GM18870 (cell line): Measurements from ENCODE around the gene CIDEC.
"Not testable (repeated sequence)": the region's sequence is repeated elsewhere in the genome, so short reads cannot be mapped to it uniquely, and the experiment has no call there.

Experiments
- ATAC-seq: cut with Tn5 transposase; IDR thresholded peaks from one replicate; pipeline ENCODE4 v1.9.1; 2021; ENCODE audit warnings: moderate library complexity; ENCODE audit not compliant: unreplicated experiment

Gene CIDEC

DNA sequence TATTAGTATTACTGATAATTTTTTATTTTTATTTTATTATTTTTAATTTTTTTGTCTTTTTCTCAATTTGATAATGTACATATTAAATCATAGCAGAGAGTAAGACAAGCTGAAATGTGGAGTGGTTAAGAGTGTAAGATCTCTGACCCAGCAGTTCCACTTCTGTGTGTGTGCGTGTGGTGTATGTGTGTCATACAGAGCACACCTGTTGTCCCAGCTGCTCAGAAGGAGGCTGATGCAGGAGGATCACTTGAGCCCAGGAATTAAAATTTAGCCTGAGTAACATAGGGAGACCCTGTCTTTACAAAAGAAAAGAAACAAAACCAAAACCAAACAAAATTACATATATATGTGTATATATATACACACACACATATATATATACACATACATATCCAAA, 1.4 kb upstream of the CIDEC start:
- no peak for ATAC-seq

DNA sequence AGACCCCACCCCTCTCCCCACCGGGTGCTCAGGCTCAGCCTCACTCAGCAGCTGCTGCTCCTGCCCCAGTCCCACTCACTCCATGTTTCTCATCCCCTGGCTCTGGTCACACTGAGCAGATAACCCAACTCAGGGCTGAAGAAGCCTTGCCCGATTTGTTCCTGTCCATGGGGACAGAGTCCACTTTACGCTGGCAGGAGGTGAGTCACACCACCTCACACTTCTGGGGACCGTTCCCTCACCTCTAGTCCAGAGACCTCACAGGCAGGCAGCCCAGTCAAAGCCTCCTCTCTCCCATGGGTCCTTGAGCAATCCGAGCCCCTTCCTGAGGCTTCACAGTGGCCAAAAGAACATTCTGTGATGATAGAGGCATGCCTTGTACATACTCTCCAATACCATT, 1.4 kb downstream of the CIDEC start:
- no peak for ATAC-seq

DNA sequence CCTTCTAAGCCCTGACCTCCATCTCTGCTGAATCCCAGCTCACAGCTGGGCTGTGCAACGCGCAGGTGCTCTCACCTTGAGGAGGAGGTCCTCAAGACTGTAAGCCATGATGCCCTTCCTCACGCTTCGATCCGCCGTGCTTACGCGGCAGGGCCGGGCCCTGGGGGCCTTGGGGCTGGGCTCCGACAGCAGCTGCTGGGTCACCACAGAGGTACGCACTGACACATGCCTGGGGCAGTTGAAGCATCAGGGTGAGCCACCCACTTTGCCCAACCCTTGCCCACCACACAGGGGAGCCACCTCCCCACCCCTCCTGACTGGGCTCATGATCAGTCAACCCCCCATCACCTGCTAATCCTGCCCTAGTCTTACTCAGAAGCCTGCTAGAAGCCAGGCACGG, 3.1 kb downstream of the CIDEC start:
- ATAC-seq, result no peak

DNA sequence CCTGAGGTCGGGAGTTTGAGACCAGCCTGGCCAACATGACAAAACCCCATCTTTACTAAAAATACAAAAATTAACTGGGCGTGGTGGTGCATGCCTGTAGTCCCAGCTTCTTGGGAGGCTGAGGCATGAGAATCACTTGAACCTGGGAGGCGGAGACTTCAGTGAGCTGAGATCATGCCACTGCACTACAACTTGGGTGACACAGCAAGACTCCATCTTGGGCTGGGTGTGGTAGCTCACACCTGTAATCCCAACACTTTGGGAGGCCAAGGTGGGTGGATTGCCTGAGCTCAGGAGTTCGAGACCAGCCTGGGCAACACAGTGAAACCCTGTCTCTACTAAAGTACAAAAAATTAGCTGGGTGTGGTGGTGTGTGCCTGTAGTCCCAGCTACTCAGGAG, 3.8 kb downstream of the CIDEC start:
- ATAC-seq, result not testable (repeated sequence)

DNA sequence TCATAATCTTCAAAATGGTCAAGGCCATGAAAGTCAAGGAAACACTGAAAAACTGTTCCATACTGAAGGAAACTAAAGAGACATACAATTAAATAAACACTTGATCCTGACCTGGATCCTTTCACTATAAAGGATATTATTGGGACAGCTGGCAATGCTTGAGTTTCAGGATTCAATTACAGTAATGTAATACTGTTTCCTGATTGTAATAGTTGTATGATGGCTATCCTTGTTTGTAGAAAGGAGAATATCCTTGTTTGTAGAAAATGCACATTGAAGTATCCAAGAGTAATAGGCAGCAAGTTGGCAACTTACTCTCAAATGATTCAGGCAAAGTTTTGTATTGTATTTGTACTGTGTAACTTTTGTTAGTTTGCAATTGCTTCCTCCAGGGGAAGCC, 4.6 kb downstream of the CIDEC start:
- ATAC-seq, result no peak

DNA sequence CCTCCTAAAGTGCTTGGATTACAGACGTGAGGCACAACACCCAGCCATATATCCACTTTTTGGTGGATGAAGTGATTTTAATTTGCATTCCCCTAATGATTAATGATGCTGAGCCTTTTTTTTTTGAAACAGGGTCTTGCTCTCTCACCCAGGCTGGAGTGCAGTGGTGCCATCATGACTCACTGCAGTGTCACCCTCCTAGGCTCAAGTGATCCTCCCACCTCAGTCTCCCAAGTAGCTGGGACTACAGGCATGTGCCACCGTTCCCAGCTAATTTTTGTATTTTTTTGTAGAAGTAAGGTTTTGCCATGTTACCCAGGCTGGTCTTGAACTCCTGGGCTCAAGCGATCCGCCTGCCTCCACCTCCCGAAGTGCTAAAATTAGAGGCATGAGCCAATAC, 8.0 kb downstream of the CIDEC start:
- not testable (repeated sequence) for ATAC-seq

DNA sequence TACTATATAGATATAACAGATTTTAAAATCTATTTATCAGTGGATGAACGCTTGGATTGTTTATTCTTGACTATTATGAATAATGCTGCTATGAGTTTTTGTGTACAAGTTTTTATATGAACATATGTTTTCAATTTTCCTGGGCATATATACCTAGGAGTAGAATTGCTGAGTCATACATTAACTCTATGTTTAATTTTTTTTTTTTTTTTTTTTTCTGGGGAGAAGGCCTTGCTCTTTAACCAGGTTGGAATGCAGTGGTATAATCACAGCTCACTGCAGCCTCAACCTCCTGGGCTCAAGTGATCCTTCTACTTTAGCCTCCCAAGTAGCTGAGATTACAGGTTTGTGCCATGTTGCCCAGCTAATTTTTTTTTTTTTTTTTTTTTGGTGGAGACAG, 9.1 kb downstream of the CIDEC start:
- ATAC-seq, result no peak

DNA sequence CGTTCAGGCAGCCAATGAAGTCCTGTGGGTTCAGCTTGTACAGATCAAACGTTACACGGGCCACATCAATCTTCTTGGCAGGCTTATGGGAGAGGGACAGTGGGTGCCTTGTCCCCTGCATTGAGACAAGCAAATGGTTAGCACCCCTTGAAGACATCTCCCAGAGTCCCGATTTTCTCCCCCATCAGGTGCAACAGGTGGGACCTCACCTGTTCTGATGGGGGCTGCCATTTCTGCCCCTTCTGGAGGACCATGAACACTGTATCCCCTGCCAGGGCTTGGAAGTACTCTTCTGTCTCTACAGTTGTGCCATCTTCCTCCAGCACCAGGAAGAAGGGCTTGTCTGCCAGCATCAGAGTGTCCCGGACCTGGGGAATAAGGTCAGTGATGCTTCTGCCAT, 10.1 kb downstream of the CIDEC start:
- no peak for ATAC-seq

DNA sequence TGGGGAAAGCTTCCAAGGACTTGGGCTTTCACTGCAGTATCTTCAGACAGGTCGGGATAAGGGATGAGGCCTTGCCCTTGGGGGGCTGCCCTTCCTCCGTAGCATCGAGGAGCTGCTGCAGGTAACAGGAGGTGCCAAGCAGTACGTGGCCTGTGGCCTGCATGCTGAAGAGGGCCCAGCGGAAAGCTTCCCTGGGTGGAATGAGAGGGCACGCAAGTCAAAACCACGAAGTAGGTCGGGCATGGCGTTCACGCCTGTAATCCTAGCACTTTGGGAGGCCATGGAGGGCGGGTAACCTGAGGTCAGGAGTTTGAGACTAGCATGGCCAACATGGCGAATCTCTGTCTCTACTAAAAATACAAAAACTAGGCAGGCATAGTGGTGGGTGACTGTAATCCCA, 12.9 kb downstream of the CIDEC start:
- no peak for ATAC-seq

DNA sequence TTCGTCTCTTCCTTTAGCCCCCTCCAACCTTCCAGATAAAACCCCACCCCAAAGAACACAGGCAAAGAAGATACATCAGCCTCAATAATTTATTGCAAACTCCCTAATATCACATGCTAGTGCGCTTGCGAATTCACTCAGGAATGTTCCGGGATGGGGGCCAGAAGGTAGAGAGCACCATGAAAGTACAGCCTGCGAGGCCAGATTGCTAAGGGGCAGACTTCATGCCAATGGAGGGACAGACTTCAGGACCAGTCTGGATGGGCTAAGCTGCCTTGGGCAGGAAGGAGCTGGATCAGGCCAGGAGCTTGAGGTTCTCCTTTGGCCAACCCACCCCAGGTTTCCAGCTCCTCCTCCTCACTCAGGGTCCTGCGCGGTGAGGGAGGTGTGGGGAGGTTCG, 13.4 kb downstream of the CIDEC start:
- no peak for ATAC-seq

DNA sequence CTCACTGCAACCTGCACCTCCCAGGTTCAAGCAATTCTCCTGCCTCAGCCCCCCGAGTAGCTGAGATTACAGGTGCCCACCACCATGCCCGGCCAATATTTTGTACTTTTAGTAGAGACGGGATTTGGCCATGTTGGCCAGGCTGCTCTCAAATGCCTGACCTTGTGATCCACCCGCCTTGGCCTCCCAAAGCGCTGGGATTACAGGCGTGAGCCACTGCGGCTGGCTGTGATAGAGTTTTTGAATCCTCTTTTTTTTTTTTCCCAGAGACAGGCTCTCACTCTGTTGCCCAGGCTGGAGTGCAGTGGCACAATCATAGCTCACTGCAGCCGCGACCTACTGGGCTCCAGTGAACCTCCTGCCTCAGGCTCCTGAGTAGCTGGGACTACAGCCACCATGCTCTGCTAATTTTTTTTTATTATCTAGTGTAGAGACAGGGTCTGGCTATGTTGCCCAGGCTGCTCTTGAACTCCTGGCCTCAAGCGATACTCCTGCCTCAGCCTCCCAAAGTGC, 14.9 kb downstream of the CIDEC start:
- not testable (repeated sequence) for ATAC-seq

DNA sequence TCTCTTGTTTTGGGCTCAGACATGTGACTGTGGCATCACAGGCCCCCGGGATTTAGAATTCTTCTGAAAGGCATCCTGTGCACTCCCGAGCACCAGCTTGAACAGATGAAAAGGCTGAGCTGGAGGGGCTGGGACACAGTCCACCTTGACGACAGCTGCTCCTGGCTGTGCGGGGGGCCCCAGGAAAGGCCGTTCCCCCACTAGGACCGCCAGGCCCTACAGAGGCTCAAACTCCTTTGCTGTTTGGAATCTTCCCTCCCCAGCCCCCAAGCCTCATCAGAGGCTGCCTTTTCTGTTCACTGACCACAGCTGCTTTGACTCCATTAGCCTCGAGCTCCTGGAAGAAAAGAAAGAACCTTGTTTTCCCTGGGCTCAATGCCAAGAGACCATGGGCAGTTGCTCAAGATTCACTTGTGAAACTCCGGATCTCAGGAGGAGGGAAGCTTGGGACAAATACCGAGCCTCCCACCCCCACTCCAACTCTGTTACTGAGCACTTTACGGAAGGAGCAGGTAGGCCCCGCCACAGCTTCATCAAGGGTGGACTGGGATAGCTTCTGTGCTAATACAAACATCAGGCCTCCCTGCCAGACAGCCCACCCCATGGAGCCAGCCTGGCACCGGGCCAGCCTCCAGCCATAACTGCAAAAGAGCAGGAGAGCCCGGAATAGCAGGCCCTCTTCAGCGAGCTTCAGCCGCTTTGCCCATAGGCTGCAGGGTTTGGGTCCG, 15.7 kb downstream of the CIDEC start:
- no peak for ATAC-seq

DNA sequence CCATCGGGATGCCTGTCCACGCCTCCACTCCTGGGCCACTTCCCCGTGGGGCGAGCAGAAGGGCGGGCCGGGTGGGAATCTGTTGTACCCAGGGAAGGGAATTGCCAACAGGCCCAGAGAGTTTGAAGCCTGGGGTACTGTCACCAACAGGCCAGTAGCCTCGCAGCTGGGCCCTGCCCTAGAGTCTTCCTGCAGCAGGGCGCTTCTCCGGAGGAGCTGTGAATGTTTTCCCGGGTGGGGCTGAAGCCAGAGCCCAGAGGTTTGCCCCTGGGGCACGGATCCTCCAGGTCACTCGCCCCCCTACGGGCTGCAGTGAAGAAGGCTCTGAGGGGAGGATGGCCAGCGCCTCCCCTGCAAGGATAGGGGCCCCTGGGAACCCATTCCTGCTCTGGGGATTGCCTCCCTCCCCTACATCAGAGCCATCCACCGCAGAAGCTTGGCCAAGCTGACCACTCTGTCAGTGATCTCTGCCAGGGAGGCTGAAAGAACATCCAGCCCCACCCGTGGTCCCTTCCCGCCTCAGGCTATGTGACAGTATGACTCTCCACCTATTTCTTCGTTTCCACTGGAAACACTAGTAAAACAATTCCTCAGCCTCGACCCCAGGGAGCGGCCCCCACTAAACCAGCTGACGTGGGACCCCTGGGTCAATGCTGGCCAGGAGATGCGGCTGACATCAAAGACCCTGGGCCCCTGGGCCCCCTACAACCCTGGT, 16.8 kb downstream of the CIDEC start:
- no peak for ATAC-seq

DNA sequence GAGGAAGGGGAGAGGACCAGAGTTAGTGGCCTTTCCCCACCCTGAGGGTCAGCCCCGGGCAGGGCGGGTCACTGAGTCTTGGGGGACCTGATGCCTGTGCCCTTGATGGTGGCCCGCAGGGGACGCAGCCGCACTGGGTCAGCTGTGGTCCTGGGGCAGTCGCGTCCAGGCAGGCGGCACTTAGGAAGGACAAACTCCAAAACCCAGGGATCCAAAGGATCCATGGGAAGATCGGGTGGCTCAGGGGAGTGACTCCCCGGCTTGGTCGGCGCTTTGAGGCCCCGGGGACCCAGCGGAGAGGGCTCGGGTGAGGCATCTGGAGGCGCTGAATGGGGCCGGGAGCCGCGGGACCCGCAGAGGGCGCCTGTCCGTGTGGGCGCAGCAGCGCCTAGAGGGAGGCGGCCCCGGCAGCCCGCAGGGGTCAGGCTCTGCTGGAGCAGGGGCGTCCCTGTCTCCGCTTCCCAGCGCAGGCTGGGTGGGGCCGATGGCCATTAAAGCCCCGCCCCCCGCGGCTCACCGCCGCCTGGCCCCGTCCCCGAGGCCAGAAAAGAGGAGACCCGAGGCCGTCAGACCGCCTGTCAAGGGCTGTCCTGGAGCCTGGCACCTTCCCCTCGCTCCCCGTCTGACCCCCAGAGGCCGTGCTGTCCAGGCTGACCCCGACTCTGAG, 17.5 kb downstream of the CIDEC start:
- ATAC-seq, result no peak

DNA sequence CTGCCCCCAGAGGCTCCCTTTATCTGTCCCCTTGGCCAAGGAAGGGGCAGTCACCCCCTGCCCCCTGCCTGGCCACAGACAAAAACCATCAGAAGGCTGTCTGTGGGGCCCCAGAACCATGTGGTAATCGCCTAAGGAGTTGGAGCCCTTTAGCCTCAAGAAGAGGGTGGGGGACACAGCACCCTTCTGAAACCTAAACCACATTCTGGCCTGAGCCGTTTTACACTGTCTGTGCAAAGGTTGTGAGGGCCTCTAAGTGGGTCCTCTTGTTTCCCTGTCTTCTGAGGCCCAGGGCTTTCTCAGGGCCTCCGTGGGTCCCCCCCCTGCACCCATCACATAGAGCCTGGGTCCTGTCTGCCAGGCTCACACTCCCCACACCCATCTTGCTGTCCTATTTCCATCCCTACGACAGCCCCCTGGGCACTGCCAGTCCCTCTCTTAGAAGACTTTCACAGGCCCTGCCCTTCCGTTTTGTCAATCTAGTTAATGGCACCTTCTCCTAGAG, 18.4 kb downstream of the CIDEC start:
- ATAC-seq, result no peak

DNA sequence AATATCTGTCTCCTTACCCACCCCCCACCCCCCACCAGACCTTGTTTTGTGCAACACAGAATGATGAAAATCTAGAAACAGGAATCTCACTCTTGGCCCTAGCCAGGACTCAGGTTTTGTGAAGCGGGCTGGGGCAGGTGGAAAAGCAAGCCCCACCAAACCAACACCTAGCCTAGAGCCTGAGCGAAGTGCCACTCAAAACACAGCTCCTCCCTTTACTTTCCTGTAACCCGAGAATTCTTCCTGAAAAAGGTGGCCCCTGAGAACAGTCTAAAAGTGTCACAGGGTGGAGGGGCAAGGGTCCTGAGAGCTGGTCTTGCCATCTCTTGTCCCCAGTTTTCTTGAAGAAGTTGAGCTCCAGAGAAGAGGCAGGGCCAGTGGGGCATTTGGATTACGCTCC, 18.9 kb downstream of the CIDEC start:
- ATAC-seq, result no peak

DNA sequence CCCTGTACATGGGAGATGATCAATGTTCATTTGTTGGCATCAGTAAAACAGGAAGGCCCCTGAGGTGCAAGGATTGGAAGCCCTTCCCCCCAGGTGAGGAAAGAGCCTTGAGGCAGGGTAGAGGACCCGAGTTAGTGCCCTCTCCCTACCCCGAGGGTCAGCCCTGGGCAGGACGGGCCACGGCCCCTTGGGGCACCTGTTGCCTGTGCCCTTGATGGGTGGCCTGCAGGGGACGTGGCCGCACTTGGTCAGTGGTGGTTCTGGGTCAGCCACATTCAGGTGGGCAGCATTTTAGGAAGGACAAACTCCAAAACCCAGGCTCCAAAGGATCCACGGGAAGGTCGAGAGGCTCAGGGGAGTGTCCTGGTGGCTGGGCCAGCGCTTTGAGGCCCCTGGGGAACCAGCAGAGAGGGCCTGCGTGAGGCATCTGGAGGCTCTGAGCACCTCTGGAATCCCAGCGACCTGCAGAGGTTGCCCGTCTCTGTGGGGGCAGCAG, 20.5 kb downstream of the CIDEC start:
- ATAC-seq, result no peak

DNA sequence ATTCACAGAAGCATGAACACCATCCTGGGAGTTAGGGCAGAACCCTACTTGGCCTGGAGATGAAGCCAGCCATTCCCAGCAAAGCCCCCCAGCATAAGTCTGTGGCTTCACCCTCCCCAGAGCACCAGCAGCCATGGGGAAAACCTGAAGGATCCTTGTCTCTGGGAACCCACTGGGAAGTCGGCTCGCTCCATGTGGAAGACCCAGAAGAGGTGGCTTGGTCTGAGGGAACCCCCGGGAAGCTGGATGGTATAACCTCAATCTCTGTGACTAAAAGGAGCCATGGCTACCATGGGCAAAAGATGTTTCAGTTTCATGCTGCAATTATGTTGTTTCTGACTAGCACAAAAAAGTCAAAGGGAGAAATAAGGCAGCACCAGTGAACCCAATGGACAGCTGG, 24.5 kb downstream of the CIDEC start:
- no peak for ATAC-seq

DNA sequence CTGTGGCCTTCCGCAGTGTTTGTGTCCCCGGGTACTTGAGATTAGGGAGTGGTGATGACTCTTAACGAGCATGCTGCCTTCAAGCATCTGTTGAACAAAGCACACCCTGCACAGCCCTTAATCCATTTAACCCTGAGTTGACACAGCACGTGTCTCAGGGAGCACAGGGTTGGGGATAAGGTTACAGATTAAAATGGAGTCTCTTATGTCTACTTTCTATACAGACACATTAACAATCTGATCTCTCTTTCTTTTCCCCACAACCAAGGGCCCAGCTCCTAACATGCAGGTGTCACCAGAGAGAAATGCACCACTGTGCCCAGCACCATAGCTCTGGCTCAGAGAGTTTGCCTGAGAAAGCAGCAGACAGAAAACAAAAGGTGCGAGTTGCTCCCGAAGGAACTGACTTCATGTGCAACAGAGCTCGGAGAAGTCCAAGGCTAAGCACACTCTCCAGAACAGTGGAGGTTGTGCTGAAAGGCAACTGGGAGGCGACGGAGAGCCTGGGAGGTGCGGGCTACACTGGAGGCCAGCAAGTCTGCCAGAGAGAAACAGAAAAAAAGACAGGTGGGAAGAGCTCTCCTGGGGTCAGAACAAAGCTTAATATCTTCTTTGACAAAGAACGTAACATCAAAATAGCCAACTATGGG, 25.6 kb downstream of the CIDEC start:
- ATAC-seq, result not testable (repeated sequence)

DNA sequence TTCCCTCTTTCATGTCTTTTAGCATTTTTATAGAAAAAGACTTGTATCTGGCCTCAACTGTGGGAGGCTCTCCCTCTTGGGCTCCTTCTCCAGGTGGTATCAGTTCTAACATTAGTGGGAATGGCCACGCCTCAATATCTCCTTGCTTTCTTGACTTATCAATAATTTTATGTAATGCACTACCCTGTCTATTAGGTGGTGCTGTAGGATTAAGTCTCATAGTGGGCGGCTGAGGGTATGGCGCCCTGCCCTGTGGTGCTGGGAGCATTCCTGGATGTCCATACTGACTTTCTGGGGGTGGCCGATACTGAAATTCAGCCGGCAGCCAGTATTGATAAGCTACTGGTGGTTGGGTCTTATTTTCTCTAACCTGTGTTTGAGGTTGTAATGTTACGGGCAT, 27.5 kb downstream of the CIDEC start:
- no peak for ATAC-seq

DNA sequence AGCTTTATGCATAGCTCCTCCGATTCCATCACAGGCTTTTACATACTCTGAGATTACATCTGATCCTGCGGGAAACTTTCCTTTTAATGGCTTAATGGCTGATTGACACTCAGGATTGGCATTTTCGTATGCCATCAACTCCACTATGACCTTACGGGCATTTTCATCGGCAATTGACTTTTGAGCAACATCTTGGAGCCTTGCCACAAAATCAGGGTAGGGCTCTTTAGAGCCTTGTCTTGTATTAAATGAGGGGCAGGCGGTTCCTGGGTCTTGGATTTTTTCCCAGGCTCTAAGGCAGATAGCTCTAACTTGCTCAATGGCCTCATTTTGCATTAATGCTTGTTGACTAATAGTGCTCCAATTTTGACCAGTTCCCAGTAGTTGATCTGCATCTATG, 28.1 kb downstream of the CIDEC start:
- not testable (repeated sequence) for ATAC-seq
